GM18870 (cell line): ENCODE results near the gene HOMEZ.
A peak's percentile ranks its signal among the peaks of the same experiment; 100 is the strongest.

Experiments used
- ATAC-seq: cut with Tn5 transposase; IDR thresholded peaks from one replicate; pipeline ENCODE4 v1.9.1; 2021; ENCODE audit warnings: moderate library complexity; ENCODE audit not compliant: unreplicated experiment

The HOMEZ gene

GRCh38 chr14:23308721-23309445, 23.0 kb upstream of the HOMEZ start:
- no peak for ATAC-seq

GRCh38 chr14:23307687-23308644, 22.0 kb upstream of the HOMEZ start:
- no peak for ATAC-seq

GRCh38 chr14:23307146-23307530, 21.2 kb upstream of the HOMEZ start:
- no peak for ATAC-seq

GRCh38 chr14:23306412-23307145, 20.6 kb upstream of the HOMEZ start, which contains the start of gene BCL2L2:
BCL2L2 (plus strand) TSS chr14:23306833; CDS start chr14:23307768, 935 bp downstream.
- ATAC-seq: no peak

GRCh38 chr14:23302290-23303225, 16.6 kb upstream of the HOMEZ start, which contains the start of gene PPP1R3E:
PPP1R3E (minus strand) TSS chr14:23302859; CDS start chr14:23302576, 283 bp downstream.
- no peak for ATAC-seq

- peak; percentile 13 for ATAC-seq
These were observed 16.0 kb upstream of the HOMEZ start for GRCh38 chr14:23301969-23302289.

- peak; percentile 63 for ATAC-seq
These were observed 15.5 kb upstream of the HOMEZ start for GRCh38 chr14:23301288-23301968.

GRCh38 chr14:23300687-23301223, 14.8 kb upstream of the HOMEZ start:
- no peak for ATAC-seq

GRCh38 chr14:23299986-23300686, 14.2 kb upstream of the HOMEZ start:
- ATAC-seq: no peak

- ATAC-seq: no peak
These were observed 13.5 kb upstream of the HOMEZ start for GRCh38 chr14:23299211-23299957.

- no peak for ATAC-seq
These were observed 11.8 kb upstream of the HOMEZ start for GRCh38 chr14:23297611-23298277.

- ATAC-seq: no peak
These were observed 11.2 kb upstream of the HOMEZ start for GRCh38 chr14:23297096-23297495.

- no peak for ATAC-seq
These were observed 10.3 kb upstream of the HOMEZ start for GRCh38 chr14:23296012-23296777.

- ATAC-seq: no peak
These were observed 9.0 kb upstream of the HOMEZ start for GRCh38 chr14:23294734-23295561.

- ATAC-seq: no peak
These were observed 1.1 kb upstream of the HOMEZ start for GRCh38 chr14:23286902-23287479.
